H9 (cell line): ENCODE data around the gene ASH1L. TPM values are rescaled to one million over a fixed set of nuclear protein-coding genes. Genes with fewer than 3 reads are reported as not detected.

ENCODE experiments used
- DNase-seq: peaks from one replicate; pipeline ENCODE4 v3.0.0-alpha.2; 2017
- H2AFZ ChIP-seq: one replicate; pipeline ENCODE4 v1.6.1; 2013; ENCODE audit warnings: mild to moderate bottlenecking, low read length, control low read depth, moderate library complexity
- H2AK5ac ChIP-seq: 2 replicates; pipeline ENCODE4 v1.6.1; 2013; ENCODE audit warnings: low read length, control low read depth, mixed read lengths; ENCODE audit not compliant: insufficient read length
- H2BK120ac ChIP-seq: one replicate; pipeline ENCODE4 v1.6.1; 2013; ENCODE audit warnings: low read depth, mild to moderate bottlenecking, low read length, control low read depth, inconsistent platforms; ENCODE audit not compliant: poor library complexity, severe bottlenecking
- H2BK12ac ChIP-seq: 2 replicates; pipeline ENCODE4 v1.6.1; 2013; ENCODE audit warnings: low read length, control low read depth, mixed read lengths, low read depth; ENCODE audit not compliant: insufficient read length
- H2BK15ac ChIP-seq: 2 replicates; pipeline ENCODE4 v1.6.1; 2013; ENCODE audit warnings: low read depth, low read length, control low read depth
- H2BK20ac ChIP-seq: one replicate; pipeline ENCODE4 v1.6.1; 2013; ENCODE audit warnings: low read depth, mild to moderate bottlenecking, low read length, control low read depth, inconsistent platforms; ENCODE audit not compliant: poor library complexity, severe bottlenecking
- H2BK5ac ChIP-seq: 2 replicates; pipeline ENCODE4 v1.6.1; 2013; ENCODE audit warnings: low read length, control low read depth, mixed read lengths; ENCODE audit not compliant: insufficient read length
- H3K14ac ChIP-seq: 2 replicates; pipeline ENCODE4 v1.6.1; 2013; ENCODE audit warnings: low read length, control low read depth; ENCODE audit not compliant: insufficient read depth
- H3K18ac ChIP-seq: 2 replicates; pipeline ENCODE4 v1.6.1; 2013; ENCODE audit warnings: low read depth, mild to moderate bottlenecking, mixed read lengths, low read length, control low read depth; ENCODE audit not compliant: insufficient read length
- H3K23ac ChIP-seq: 2 replicates; pipeline ENCODE4 v1.6.1; 2013; ENCODE audit warnings: low read length, control low read depth, mixed read lengths, low read depth; ENCODE audit not compliant: insufficient read length
- H3K23me2 ChIP-seq: 2 replicates; pipeline ENCODE4 v1.6.1; 2013; ENCODE audit warnings: low read depth, mild to moderate bottlenecking, mixed read lengths, low read length, control low read depth; ENCODE audit not compliant: insufficient read length, poor library complexity, severe bottlenecking
- H3K27ac ChIP-seq: 2 replicates; pipeline ENCODE4 v1.5.1; 2013; ENCODE audit warnings: low read length, control low read depth, mixed read lengths, low read depth; ENCODE audit not compliant: insufficient read length
- H3K27me3 ChIP-seq: 2 replicates; pipeline ENCODE4 v1.6.1; 2013; ENCODE audit warnings: low read length, control low read depth, inconsistent platforms; ENCODE audit not compliant: insufficient read depth
- H3K4ac ChIP-seq: 2 replicates; pipeline ENCODE4 v1.6.1; 2013; ENCODE audit warnings: low read depth, mild to moderate bottlenecking, control low read depth, inconsistent platforms, low read length, moderate library complexity
- H3K4me1 ChIP-seq: 2 replicates; pipeline ENCODE4 v1.6.1; 2013; ENCODE audit warnings: low read length, control low read depth, inconsistent platforms; ENCODE audit not compliant: insufficient read depth
- H3K4me2 ChIP-seq: 2 replicates; pipeline ENCODE4 v1.6.1; 2013; ENCODE audit warnings: low read length, control low read depth, mixed read lengths; ENCODE audit not compliant: insufficient read length, insufficient read depth
- H3K56ac ChIP-seq: 2 replicates; pipeline ENCODE4 v1.6.1; 2013; ENCODE audit warnings: low read depth, mild to moderate bottlenecking, mixed read lengths, low read length, control low read depth; ENCODE audit not compliant: insufficient read length
- H3K79me1 ChIP-seq: 2 replicates; pipeline ENCODE4 v1.6.1; 2013; ENCODE audit warnings: low read depth, mild to moderate bottlenecking, moderate library complexity, low read length, control low read depth, inconsistent platforms; ENCODE audit not compliant: insufficient read depth, poor library complexity, severe bottlenecking
- H3K79me2 ChIP-seq: 2 replicates; pipeline ENCODE4 v1.6.1; 2013; ENCODE audit warnings: low read length, control low read depth, inconsistent platforms; ENCODE audit not compliant: insufficient read depth
- H3K9ac ChIP-seq: 2 replicates; pipeline ENCODE4 v1.6.1; 2013; ENCODE audit warnings: low read length, control low read depth, mixed read lengths; ENCODE audit not compliant: insufficient read length; ENCODE audit errors: extremely low read depth
- H3K9me3 ChIP-seq: one replicate; pipeline ENCODE4 v1.6.1; 2013; ENCODE audit warnings: low read depth, low read length, inconsistent platforms; ENCODE audit not compliant: control insufficient read depth
- H3T11ph ChIP-seq: one replicate; pipeline ENCODE4 v1.6.1; 2013; ENCODE audit warnings: mild to moderate bottlenecking, low read length, control low read depth, inconsistent platforms
- H4K20me1 ChIP-seq: one replicate; pipeline ENCODE4 v1.6.1; 2013; ENCODE audit not compliant: control insufficient read depth, insufficient read length, insufficient read depth
- H4K5ac ChIP-seq: 2 replicates; pipeline ENCODE4 v1.6.1; 2013; ENCODE audit warnings: low read depth, mild to moderate bottlenecking, mixed read lengths, low read length, control low read depth; ENCODE audit not compliant: insufficient read length
- H4K8ac ChIP-seq: replicated peaks from 2 replicates; pipeline ENCODE4 v1.6.1; 2013; ENCODE audit warnings: low read length, control low read depth, mixed read lengths, low read depth; ENCODE audit not compliant: insufficient read length
- H4K91ac ChIP-seq: 2 replicates; pipeline ENCODE4 v1.6.1; 2013; ENCODE audit warnings: low read depth, mild to moderate bottlenecking, moderate library complexity, mixed read lengths, low read length, control low read depth; ENCODE audit not compliant: insufficient read length
- H3K27ac Mint-ChIP-seq, 3 experiments: 2 replicates in 2 of 3; 3 replicates in 1 of 3; pipeline ENCODE4 v1.8.0; 2020 to 2021; ENCODE audit warnings: mixed read lengths in 3 of 3, mild to moderate bottlenecking in 1 of 3, moderate library complexity in 1 of 3
- H3K27me3 Mint-ChIP-seq: 2 replicates; pipeline ENCODE4 v1.8.0; 2021; ENCODE audit warnings: low read depth, mild to moderate bottlenecking, moderate library complexity, mixed read lengths
- H3K36me3 Mint-ChIP-seq, 3 experiments: 2 replicates in 2 of 3; 3 replicates in 1 of 3; pipeline ENCODE4 v1.8.0; 2020 to 2021; ENCODE audit warnings: low read depth in 3 of 3, mixed read lengths in 3 of 3; ENCODE audit not compliant: insufficient read depth in 1 of 3
- H3K4me1 Mint-ChIP-seq, 2 experiments: 2 replicates each; pipeline ENCODE4 v1.8.0; 2020; ENCODE audit warnings: mixed read lengths in 2 of 2
- H3K4me3 Mint-ChIP-seq, 2 experiments: 2 replicates in 1 of 2; 3 replicates in 1 of 2; pipeline ENCODE4 v1.8.0; 2020 to 2021; ENCODE audit warnings: mild to moderate bottlenecking in 2 of 2, mixed read lengths in 2 of 2, moderate library complexity in 1 of 2
- H3K9me3 Mint-ChIP-seq, 2 experiments: 2 replicates in 1 of 2; 3 replicates in 1 of 2; pipeline ENCODE4 v1.8.0; 2020; ENCODE audit warnings: mild to moderate bottlenecking in 2 of 2, mixed read lengths in 2 of 2, moderate library complexity in 1 of 2
- WGBS: extraction: QIAGEN DNeasy Blood & Tissue Kit; methylation state at CpG from one replicate; pipeline ENCODE4 v1.1.7; 2013; ENCODE audit warnings: missing lambda C conversion rate, low lambda C conversion rate, mixed read lengths; ENCODE audit not compliant: insufficient read length; ENCODE audit errors: extremely low coverage; 5-methylcytosine and 5-hydroxymethylcytosine counted together
- total RNA-seq: library from RNA; stranded (reverse); gene quantifications from 2 replicates; pipeline ENCODE4 v1.2.1, GENCODE V29; 2021
- TF ChIP-seq, protein P1 (sequence below): fragments of 200-600 bp; sonication (generic); conservative IDR thresholded peaks from 3 replicates; pipeline ENCODE4 v1.8.0; 2021; ENCODE audit warnings: antibody characterized with exemption, mild to moderate bottlenecking

The ASH1L gene
- total RNA-seq, 1 experiment from 2014 or later = 32.8 TPM

DNA sequence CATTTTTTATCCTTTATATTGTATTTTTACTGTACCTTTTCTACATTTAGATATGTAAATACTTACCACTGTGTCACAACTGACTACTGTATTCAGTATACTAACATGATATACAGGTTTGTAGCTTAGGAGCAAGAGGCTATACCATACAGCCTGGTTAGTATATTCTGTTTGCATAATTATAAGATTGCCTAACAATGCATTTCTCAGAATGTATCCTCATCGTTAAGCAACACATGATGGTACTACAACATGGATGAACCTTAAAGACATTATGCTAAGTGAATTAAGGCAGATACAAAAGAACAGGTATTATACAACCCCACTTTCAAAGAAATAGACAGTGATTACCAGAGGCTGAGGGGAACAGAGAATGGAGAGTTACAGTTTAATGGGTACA lies 179.2 kb downstream of the ASH1L start:
- Histone ChIP-seq H2BK120ac (no peak overlapping the region), H3K27me3 (no peaks in the 10 kb centered on the region), H3K9ac (no peak overlapping the region), H3K79me1 (no peaks in the 10 kb centered on the region), H4K91ac (no peak overlapping the region), H2AFZ (no peak overlapping the region), H3K9me3 (no peaks in the 10 kb centered on the region), H3K4me2 (no peak overlapping the region), H2BK12ac (no peak overlapping the region), H3K23me2 (no peaks in the 10 kb centered on the region), H4K8ac (no peak overlapping the region), H3K4ac (no peak overlapping the region), H4K5ac (no peak overlapping the region), H2AK5ac (no peak overlapping the region), H4K20me1 (no peaks in the 10 kb centered on the region), H2BK15ac (no peak overlapping the region), H3K4me1 (no peaks in the 10 kb centered on the region; the same call in 1 of the 2 replicates), H3T11ph (no peak overlapping the region), H3K23ac (no peak overlapping the region), H2BK5ac (no peak overlapping the region), H3K79me2 (no peaks in the 10 kb centered on the region), H3K27ac (no peak overlapping the region), H2BK20ac (no peak overlapping the region), H3K18ac (no peak overlapping the region), H3K14ac (no peak overlapping the region), H3K56ac (no peak overlapping the region)
- Mint-ChIP-seq H3K4me3 (no peak overlapping the region), H3K27ac (0 out of 7 replicates have a peak overlapping the region, but pooled peaks of 1 of the 3 experiments have one; percentile 1), H3K27me3 (no peaks in the 10 kb centered on the region), H3K9me3 (peaks cover 3 to 7% of the 10 kb centered on the region in 2 experiments; a peak in 2 of 5 replicates), H3K36me3 (peaks cover 19 to 35% (median 35%) of the 10 kb centered on the region in 3 experiments; a peak in 6 of 7 replicates), H3K4me1 (peaks cover 6 to 9% of the 10 kb centered on the region in 2 experiments; a peak in 3 of 4 replicates)
- no peak for DNase-seq
- WGBS = no CpG with 5 or more reads among the region's 1 CpG
- TF ChIP-seq, protein P1, sequence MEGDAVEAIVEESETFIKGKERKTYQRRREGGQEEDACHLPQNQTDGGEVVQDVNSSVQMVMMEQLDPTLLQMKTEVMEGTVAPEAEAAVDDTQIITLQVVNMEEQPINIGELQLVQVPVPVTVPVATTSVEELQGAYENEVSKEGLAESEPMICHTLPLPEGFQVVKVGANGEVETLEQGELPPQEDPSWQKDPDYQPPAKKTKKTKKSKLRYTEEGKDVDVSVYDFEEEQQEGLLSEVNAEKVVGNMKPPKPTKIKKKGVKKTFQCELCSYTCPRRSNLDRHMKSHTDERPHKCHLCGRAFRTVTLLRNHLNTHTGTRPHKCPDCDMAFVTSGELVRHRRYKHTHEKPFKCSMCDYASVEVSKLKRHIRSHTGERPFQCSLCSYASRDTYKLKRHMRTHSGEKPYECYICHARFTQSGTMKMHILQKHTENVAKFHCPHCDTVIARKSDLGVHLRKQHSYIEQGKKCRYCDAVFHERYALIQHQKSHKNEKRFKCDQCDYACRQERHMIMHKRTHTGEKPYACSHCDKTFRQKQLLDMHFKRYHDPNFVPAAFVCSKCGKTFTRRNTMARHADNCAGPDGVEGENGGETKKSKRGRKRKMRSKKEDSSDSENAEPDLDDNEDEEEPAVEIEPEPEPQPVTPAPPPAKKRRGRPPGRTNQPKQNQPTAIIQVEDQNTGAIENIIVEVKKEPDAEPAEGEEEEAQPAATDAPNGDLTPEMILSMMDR = no peak
